Hepatocyte (in vitro differentiated cells): ENCODE measurements around the gene MYADML2.

Source experiments
- CTCF ChIP-seq: fragments of 200-600 bp; sonication (generic); IDR thresholded peaks from 2 replicates; pipeline ENCODE4 v1.5.1; 2016; ENCODE audit warnings: antibody characterized with exemption, mild to moderate bottlenecking; ENCODE audit not compliant: poor library complexity
- EZH2 ChIP-seq: fragments of 200-600 bp; sonication (generic); IDR thresholded peaks from 2 replicates; pipeline ENCODE4 v1.6.1; 2016; ENCODE audit warnings: antibody characterized with exemption, mild to moderate bottlenecking, borderline replicate concordance
- EZH2phosphoT487 ChIP-seq: fragments of 200-600 bp; sonication (generic); IDR thresholded peaks from one replicate; pipeline ENCODE4 v1.6.1; 2018; ENCODE audit warnings: antibody characterized with exemption, mild to moderate bottlenecking, low read depth, moderate library complexity; ENCODE audit not compliant: unreplicated experiment, severe bottlenecking

DNA sequence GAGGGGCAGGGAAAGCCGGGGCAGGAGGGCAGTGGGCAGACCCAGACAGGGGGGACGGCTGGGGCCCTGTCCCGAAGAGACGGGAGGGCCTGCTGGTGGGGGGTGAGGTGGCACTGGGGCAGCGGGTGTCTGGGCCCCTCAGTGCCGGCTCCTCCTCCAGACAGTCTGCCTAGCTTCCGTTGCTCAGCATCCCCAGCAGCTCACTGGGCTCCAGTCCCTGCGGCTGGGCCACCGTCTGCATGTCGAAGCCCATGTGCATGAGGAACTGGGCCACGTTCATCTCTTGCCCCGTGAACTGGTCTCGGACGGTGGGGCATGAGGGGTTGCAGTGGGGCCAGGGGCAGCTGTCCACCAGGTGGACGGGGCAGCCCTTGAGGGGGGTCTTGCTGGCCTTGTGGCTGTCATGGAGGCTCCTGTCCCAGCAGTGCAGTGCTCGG, 5.8 kb upstream of the MYADML2 start:
- no peak for TF ChIP-seq CTCF
- no peak for TF ChIP-seq EZH2
- TF ChIP-seq EZH2phosphoT487: no peak
